HG03159 (cell line): Measurements from ENCODE around the gene TAS1R3.

Source experiments
- ATAC-seq: cut with Tn5 transposase; IDR thresholded peaks from one replicate; pipeline ENCODE4 v1.9.1; 2021; ENCODE audit warnings: mild to moderate bottlenecking, moderate library complexity; ENCODE audit not compliant: unreplicated experiment

Gene TAS1R3

DNA sequence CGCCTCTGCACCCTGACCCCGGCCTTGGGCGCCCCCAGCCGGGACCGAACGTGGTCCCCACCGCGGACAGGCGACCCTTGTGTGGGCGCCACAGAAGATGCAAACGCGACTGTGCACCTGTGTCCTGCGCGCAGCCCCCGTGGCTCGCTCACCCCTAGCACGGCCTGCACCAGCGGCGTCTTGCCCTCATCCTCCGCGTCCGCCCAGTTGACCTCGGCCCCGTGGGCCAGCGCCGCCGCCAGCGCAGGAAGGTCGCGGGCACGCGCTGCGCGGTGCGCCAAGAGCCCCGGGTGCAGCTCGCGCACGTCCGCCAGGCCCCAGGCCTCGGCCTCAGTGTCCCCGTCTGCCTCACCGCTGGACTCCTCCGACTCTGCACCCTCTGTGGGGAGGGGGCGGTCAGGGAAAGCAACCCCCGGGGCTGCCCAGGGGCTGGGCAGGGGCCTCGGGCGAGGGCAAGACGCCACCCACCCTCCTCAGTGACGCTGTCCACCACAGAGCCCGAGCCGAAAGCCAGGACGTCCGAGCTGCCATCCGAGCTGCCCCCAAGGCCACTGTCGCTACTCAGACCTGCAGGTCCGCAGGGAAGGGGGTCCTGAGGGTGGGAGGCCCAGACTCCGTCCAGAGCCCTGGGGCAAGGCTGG lies 36.7 kb upstream of the TAS1R3 start:
- no peak for ATAC-seq

DNA sequence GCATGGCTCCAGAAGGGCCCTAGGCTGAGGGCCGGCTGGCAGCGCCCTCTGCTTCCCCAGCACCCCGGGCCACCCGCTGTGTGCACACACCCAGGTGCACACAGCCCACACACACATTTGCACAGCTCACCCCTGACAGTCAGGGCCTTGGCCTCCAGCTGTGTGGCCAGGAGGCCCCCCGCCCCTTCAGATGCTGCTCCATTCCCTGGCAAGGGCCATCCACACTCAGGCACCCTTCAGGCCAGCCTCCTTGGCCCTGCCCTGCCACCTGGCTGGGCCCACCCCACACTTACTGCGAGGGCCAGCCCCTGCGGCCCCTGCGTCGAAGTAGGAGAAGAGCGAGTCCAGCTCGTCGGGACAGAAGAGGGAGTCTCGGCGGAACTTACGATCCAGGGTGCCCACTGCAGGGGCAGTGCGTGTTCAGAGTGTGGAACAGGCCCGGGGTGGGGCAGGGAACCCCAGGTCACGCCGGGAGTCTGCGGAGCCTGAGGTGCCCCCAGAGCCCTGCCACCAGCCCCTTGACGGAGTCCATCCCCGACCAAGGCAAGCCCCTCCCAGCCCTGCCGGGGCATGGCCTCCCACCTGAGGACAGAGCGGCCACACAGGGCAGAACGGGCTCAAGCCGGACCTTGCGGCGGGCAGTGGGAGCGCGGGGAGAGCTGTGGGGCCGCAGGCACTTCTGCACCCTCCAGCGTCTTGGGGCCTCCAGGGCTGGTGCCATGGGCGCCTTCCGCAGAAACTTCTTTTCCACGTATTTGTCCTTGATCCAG lies 35.7 kb upstream of the TAS1R3 start:
- no peak for ATAC-seq

DNA sequence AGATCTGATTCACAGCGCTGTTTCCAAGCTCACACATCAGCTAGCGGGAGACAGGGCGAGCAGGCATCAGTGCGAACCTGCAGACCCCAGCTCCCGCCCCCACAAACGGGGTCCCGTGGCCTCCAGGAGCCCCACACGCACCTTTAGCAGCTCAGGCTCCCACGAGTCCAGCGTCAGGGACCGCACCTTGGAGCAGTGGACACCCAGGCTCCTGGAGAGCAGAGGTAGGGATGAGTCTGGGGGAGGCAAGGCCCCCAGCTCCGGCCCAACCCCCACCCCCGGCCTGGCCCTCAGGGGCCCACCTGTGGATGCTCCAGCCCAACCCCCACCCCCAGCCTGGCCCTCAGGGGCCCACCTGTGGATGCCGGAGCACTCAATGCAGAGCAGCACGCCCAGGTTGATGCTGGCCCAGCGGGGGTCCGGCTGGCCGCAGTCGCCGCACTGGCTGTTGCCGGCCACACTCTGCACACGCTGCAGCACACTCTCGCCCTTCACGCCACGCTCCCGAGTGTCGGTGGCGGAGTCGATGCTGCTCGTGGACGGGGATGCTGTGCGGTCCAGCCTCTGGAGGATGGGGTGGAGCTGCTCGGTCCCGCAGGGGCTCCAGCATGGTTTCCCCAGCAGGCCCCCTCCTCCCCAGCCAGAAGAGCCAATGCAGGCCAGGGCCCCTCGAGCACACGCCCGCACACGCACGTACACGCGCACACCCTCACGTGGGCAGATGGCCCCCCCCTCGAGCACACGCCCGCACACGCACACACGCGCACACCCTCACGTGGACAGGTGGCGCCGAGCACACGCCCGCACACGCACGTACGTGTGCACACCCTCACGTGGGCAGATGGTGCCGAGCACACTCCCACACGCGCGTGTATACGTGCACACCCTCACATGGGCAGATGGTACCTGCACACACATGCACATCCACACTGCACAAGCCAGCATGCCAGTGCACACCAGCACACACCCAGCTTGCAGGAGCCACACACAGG lies 34.7 kb upstream of the TAS1R3 start:
- no peak for ATAC-seq

DNA sequence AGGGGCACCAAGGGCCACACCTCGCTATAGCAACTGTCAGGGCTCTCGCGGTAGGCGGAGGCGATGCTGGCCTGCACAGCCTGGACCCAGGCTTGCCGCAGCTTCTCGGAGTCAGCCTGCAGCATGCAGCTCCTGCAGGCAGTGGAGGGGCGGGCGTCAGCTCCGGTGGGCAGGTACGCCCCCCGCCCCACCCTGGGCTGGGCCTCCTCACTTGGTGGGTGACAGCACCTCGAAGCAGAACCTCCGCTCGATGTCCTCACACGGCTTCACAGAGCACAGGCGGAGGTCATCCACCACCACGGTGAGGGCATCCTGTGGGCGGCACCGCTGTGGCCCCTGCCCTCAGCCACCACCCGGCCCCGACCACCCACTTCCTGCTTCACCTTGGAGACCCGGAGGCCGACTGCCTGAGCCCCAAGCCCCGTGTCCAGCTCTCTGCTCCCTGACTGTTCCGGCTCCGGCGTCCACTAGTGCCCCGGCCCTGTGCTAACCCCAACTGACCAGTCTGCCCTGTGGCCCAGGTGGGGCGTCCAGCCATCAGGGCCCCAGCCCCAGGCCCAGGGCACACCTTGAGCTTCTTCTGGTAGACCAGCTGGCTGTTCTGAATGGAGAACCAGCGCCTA lies 33.2 kb upstream of the TAS1R3 start:
- no peak for ATAC-seq

DNA sequence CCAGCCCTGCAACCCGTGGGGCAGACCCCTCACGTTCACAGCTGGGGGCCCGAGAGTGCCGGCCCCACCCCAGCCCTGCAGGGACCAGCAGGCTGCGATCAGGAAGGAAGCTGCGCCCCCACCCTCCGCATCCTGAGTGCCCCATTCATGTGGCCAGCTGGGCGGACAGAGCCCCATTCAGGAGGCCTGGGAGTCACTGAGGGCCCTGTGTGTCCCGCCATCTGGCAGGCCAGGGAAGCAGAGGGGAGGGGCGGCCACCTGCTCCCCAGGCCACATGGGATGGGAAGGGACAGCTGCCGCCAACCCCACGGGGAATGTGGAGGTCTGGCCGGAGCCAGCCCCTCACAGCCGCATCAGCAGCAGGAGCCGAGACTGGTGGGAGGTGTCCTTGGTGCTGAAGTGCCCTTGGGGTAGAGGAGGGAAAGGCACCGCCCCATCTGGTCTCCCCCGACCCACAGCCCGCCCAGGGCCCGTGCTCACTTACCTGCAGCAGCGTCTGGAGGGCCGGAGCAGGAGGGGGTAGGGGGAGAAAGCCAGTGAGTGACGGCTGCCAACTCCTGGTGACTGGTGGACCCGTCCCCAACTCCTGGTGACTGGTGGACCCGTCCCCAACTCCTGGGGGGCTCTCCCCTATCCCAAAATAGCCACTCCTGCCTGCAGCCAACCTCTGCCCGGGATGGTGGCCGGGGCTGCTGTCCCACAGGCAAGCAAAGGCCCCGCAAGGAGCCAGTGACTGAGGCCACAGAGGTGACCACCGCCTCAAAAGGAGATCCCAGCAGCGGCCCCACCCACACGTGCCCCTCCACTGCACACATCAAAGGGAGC lies 32.0 kb upstream of the TAS1R3 start:
- ATAC-seq: no peak

DNA sequence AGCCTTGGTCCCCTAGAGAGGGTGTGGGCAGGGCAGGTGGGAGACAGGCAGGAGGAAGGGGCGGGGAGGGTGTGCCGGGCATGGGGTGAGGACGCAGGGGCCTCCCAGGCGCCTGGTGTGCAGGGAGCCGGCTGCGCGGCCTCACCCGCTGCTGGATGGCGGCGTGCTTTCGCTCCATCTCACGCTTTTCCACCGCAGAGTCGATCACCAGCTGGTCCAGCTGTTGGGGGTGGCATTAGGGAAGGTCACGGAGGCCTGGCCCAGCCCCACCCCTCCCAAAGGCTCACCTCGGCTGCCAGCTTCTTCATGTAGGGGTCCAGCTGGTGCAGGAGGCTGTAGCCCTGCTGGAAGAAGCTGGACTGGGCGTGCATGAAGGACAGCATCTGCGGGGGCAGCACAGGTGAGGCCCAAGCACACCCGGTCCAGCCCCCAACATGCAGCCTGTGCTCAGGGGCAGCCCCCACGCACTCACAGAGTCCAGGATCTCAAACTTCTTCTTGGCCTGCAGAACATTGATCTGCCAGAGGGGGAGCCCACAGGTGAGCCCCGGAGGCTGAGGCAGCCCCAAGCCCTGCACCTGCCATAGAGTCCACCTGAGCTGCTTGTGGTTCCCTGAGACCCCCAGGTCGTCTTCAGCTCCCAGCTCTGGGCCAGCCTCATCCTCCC lies 31.3 kb upstream of the TAS1R3 start:
- ATAC-seq: no peak

DNA sequence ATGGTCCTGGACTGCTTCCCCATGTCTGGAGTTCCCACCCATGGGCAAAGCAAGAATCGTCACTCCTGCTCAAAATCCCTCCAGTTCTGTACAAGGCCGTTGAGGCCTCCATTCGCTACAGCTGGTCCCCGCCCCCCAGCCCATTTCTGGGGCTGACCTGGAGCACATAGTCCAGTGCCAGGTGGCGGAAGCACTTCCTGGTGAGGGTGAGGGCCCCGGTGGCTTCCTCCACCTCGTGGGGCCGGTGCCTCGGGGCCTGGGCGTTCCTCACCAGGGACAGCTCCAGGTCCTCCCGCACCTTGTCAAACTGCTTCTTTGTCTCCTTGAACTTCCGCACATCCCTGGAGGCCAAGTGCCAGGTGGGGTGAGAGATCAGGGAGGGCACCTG lies 30.7 kb upstream of the TAS1R3 start:
- ATAC-seq: no peak

DNA sequence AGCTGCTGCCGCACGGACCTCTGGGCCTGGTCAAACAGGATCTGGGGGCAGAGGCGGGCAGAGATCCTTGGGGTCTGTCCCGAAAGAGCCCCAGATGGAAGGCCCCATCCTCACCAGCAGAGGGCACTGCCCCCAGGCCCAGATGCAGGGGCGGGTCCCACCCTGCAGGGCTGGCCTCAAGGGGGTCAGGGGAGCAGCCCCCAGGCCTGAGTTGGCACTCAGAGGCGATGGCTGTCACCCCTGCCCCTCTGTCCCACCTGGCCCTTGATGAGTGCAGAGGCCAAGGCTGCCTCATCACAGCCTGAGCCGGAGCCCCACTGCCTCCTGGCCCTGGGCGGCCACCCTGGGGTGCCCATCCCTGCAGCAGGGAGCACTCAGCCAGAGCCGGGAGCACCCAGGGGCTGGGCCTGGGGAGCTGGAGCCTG lies 29.1 kb upstream of the TAS1R3 start:
- no peak for ATAC-seq

DNA sequence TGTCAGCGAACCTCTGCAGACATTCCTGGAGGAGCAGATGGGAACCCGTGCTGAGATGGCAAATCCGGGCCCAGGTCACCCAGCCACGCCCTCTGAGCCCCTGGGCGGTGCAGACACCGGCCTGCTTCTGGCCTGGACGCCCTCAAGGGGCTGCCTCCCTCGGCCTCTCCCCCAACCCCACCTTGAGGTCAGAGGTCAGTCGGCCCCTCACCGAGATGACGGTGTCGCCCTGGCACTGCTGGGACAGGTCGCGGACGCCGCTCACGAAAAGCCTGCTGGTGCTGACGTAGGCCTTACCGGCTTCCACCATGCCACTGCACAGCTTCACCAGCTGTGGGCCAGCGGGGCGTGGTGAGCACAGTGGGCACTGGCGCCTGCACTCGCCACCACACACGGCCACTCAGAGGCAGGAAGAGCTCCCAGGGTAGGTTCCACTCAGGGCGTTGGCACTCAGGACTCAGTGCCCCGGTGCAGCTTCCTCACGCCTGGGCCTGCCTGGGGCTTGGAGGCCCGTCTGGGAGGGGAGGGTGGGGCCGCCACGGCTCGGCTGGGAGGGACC lies 28.1 kb upstream of the TAS1R3 start:
- no peak for ATAC-seq

DNA sequence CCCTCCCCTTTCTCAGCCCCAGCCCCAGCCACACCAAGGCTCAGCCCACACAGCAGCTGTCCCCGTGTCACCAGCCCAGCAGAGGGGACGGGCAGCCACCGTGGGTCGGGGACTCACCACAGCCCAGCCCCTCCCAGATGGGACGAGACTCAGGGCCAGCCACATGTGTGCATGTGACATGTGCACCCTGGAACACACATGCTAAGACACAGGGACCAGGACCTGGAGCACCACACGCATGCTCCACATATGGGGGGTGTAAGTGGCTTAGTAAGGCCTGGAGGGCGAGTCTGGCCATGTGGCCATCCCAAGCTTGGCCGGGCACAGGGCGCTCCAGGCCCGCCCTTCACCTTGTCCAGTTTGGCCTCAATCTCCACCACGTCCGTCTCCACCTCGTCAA lies 27.3 kb upstream of the TAS1R3 start:
- no peak for ATAC-seq

DNA sequence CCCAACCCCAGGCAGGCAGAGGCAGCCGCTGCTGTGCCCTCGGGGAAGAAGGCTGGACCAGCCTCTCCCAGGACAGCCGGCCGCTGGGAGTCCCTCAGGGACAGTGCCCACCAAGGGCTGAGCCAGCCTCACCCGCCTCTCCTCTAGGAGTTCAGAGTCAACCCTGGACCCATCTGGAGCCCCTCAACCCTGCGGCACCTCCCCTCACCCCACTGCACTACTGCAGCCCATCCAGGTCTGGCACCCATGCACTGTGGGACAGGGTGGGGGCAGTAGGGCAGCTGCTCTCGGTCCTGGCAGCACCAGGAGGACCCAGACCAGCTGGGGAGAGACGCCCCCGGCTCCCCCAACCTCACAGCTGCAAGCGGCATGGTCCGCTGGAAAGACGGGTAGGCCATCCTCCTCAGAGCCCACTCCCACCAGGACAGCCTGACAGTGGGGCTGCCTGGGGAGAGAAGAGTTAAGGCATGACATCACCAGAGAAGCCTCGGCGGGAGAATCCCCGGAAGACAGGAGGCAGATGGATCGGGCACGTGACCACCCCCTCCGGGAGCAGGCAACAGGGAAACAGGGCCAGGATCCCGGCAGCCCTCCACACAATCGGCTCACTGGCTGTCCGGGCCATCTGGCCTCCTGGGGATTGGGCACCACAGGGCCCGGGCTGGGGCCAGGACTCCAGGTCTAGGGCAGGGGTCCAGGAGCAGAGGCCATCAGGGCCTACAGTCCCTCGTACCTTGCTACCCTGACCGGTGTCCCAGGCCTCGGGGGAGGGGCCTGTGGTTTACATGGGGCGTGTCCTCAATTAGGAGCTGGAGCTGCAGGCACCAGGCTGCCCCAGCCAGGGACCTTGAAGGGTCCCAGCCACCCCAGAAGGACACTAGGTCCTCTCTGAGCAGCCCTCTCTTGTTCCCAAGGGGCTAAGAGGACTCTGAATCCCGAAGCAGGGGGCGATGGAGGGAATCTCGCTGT lies 26.5 kb upstream of the TAS1R3 start:
- no peak for ATAC-seq

DNA sequence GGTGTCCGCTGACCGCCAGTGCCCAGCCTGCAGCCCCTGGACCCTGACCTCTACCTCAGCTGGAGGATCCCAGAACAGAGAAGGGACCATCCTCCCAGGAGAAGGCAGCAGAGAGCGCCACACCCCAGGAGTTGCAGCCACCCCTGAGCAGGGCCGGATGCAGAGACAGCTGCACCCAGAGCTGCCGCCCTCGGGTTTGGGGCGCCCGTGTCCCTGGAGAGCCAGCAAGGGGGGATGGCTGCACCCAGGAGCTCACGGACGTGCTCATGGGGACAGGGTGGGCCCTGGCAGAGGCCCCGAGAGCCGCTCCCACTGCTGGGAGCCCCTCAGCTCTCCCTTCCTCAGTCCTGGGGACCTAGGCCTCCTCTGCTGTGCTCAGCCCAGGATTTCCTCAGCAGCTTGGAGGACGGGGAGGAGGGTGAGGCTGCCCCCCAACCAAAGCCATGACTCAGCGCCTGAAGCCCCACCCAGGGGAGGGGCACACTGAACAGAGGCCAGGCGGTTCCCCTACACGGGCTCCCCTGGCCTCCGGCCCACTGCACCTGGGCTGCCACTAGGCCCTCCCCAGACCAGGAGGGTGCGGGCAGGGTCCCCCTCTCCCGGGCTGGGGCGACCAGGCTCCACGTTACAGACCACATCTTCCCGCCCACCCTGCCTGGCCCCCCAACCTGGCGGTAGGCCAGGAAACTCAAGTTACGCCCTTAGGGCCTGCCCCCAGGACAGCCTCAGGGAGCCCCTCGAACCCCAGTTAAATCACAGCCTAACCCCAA lies 25.6 kb upstream of the TAS1R3 start:
- no peak for ATAC-seq

DNA sequence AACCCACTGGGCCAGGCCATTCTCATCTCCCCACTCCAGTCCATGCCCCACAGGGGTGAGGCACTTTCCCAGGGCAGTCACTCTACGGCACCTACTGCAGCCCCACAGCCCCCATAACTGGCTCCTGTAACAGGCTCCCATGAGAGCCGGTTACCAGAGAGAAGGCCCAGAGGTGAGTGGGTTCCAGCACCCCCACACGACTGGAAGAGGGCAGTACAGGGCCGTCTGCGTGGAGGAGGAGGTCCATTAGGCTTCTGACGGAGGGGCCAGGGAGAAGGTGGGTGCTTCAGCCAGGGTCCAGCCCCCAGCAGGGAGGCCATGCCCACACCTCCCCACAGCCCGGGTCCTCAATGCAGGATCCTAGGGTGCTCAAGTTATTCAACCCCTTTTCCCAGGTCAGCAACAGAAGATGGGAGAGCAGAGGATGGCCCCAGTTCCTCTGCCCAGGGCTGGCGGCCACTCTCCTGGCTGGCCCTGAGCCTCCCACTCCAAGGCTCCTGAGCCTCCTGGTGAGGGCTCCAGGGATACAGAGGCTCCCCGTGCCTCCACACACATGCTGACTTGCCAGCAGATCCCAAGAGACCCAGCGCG lies 24.9 kb upstream of the TAS1R3 start:
- ATAC-seq: no peak

DNA sequence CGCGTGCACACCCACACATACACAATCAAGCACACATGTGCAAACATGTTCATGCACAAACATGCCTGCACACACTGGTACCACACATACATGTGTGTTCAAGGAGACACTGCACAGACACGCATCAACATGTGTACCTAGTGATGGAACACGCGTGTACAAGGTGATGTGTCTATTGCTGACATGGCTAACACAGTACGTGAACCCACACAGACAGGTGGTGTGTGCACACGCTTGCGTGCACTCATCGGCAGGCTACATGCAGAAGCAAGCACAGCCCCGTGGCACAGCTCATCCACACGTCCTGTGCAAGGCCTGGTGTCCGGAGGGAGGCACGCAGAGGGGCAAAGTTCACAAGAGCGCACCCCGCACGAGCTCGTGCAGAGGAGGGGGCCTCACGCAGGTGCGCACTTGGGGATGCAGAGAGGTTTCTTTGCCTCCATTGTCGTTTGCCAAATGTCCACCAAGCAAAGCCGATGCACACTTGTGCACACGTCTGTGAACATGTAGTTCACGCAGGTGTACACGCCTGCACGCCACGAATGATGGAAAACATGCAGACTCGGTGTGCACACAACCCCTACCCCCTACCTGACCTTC lies 24.3 kb upstream of the TAS1R3 start:
- no peak for ATAC-seq

DNA sequence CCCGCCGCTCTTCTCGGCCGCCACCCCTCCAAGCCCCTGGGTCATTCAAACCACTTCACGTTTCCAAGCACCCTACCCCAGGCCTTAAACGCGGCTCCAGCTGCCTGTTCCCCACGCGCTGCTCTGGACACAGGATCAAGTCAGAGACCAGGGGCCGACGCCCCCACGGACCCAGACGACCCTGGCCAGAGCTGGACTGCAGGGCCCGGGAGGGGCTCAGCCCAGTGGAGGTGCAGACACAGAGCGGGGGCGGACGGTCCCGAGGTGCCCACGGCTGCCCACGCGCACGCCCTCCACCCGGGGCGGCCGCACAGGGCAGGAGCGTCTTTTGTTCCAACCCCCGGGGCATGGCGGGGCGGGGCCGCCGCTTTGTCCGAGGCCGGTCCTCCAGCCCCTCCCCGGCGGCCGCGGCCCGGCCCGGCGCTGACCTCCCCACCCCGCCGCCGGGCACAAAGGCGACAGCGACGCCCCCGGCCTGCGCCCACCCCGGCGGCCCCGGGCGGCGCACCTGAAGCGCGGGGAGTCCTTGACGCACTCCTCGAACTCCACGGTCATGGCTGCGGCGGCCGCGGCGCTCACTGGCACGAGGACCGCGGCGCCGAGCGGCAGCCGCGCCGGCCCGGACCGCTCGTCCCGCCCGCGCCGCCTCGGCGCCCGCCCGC lies 23.7 kb upstream of the TAS1R3 start:
- no peak for ATAC-seq
